ENCODE data around the gene GNPAT. TPM values are rescaled to one million over a fixed set of nuclear protein-coding genes. Genes with fewer than 3 reads are reported as not detected.

Gene GNPAT
- total RNA-seq, 1 experiment from 2014 or later = 42.8 TPM

- no peak for ATAC-seq
- no peak overlapping the region for H3K27ac ChIP-seq (ENCODE audit: low read depth, low read length)
- POLR2A ChIA-PET = no interaction called here
- no peak overlapping the region for H3K4me3 ChIP-seq (replicated peaks in 1 of 2; ENCODE audit: low read depth in 1 of 2, low read length in 2 of 2)
- no TSS peak for BruUV-seq (replicated peaks)
- no peaks in the 10 kb centered on the region for H4K20me1 ChIP-seq (ENCODE audit: insufficient read depth)
- CTCF ChIA-PET = no interaction called here
- H3K79me2 ChIP-seq (ENCODE audit: insufficient read depth, low read length) = no peaks in the 10 kb centered on the region
- peaks cover 0 to 3% of the 10 kb centered on the region in 2 experiments; a peak in 2 of 4 replicates for H3K4me1 ChIP-seq (ENCODE audit: control insufficient read depth in 1 of 2, insufficient read depth in 2 of 2, low read length in 2 of 2)
- no peak overlapping the region for H3K4me2 ChIP-seq (ENCODE audit: low read length)
- H3K9ac ChIP-seq (ENCODE audit: low read length) = no peak overlapping the region
- H3K27me3 ChIP-seq (ENCODE audit: insufficient read depth, low read length) = no peaks in the 10 kb centered on the region
- intact Hi-C loops (cut with micrococcal nuclease) = no loop called here
- H3K9me2 ChIP-seq (ENCODE audit: insufficient read depth) = no peaks in the 10 kb centered on the region
- H3K36me3 ChIP-seq (ENCODE audit: control insufficient read depth in 1 of 2, insufficient read depth in 2 of 2, low read length in 2 of 2) = no peaks in the 10 kb centered on the region
- H3K9me3 ChIP-seq (ENCODE audit: control insufficient read depth in 1 of 2, insufficient read depth in 1 of 2, low read depth in 1 of 2, low read length in 2 of 2) = no peaks in the 10 kb centered on the region
- TF ChIP-seq JUND (IDR thresholded peaks at IDR 0.05) = no peak
- no peak for TF ChIP-seq CEBPB (IDR thresholded peaks at IDR 0.05; ENCODE audit: low read depth)
- TF ChIP-seq EZH2phosphoT487 (IDR thresholded peaks at IDR 0.05; ENCODE audit: borderline replicate concordance) = no peak
- TF ChIP-seq ATF3 (IDR thresholded peaks at IDR 0.05) = no peak
- TF ChIP-seq RAD21 (IDR thresholded peaks at IDR 0.05; ENCODE audit: low read depth) = no peak
- no peak for TF ChIP-seq POLR2A (IDR thresholded peaks at IDR 0.05; ENCODE audit: borderline replicate concordance, extremely low read depth, insufficient read depth, insufficient read length)
- no peak for DNase-seq (ENCODE audit: low read depth, low spot score)
- H2AFZ ChIP-seq (ENCODE audit: low read depth, low read length, poor library complexity, severe bottlenecking) = no peak overlapping the region
- RAD21 ChIA-PET (ENCODE audit: low non-redundant PET in 1 of 2, low total read pairs in 2 of 2, uncharacterized antibody in 2 of 2, unreplicated experiment in 2 of 2) = interaction anchor here in 1 of 2 experiments (0.6 kb wide), 1 partner anchor 32 kb away, joined by 3 read pairs; no protein-coding TSS in a partner anchor
These were observed 71.4 kb downstream of the GNPAT start for GRCh38 chr1:231312432-231312788.

- Histone ChIP-seq H3K9ac (ENCODE audit: low read length) (no peak overlapping the region), H3K9me2 (ENCODE audit: insufficient read depth) (no peaks in the 10 kb centered on the region), H3K4me2 (ENCODE audit: low read length) (no peak overlapping the region), H3K36me3 (ENCODE audit: control insufficient read depth in 1 of 2, insufficient read depth in 2 of 2, low read length in 2 of 2) (no peaks in the 10 kb centered on the region), H3K27ac (ENCODE audit: low read depth, low read length) (no peak overlapping the region), H3K27me3 (ENCODE audit: insufficient read depth, low read length) (no peaks in the 10 kb centered on the region), H3K79me2 (ENCODE audit: insufficient read depth, low read length) (no peaks in the 10 kb centered on the region), H2AFZ (ENCODE audit: low read depth, low read length, poor library complexity, severe bottlenecking) (no peak overlapping the region), H3K4me1 (ENCODE audit: control insufficient read depth in 1 of 2, insufficient read depth in 2 of 2, low read length in 2 of 2) (peaks cover 0 to 3% of the 10 kb centered on the region in 2 experiments; a peak in 2 of 4 replicates), H3K9me3 (ENCODE audit: control insufficient read depth in 1 of 2, insufficient read depth in 1 of 2, low read depth in 1 of 2, low read length in 2 of 2) (no peaks in the 10 kb centered on the region), H3K4me3 (replicated peaks in 1 of 2; ENCODE audit: low read depth in 1 of 2, low read length in 2 of 2) (no peak overlapping the region), H4K20me1 (ENCODE audit: insufficient read depth) (no peaks in the 10 kb centered on the region)
- ATAC-seq = no peak
- RAD21 ChIA-PET (ENCODE audit: low non-redundant PET in 1 of 2, low total read pairs in 2 of 2, uncharacterized antibody in 2 of 2, unreplicated experiment in 2 of 2) = no interaction called here
- POLR2A ChIA-PET = no interaction called here
- no peak for DNase-seq (ENCODE audit: low read depth, low spot score)
- CTCF ChIA-PET = no interaction called here
- TF ChIP-seq CTCF (IDR thresholded peaks at IDR 0.05 in 2 of 3, conservative IDR thresholded peaks at IDR 0.05 in 1 of 3; ENCODE audit: borderline replicate concordance in 1 of 3, insufficient read depth in 1 of 3, low read depth in 2 of 3, low read length in 2 of 3) = no peak
- no peak for TF ChIP-seq SIN3A (IDR thresholded peaks at IDR 0.05; ENCODE audit: low read depth)
- no peak for TF ChIP-seq TCF7L2 (IDR thresholded peaks at IDR 0.05; ENCODE audit: borderline replicate concordance, extremely low read depth, insufficient read depth, insufficient read length)
- no peak for TF ChIP-seq EZH2 (IDR thresholded peaks at IDR 0.05)
- no peak for TF ChIP-seq POLR2A (IDR thresholded peaks at IDR 0.05; ENCODE audit: borderline replicate concordance, extremely low read depth, insufficient read depth, insufficient read length)
- TF ChIP-seq CEBPB (IDR thresholded peaks at IDR 0.05; ENCODE audit: low read depth) = no peak
- TF ChIP-seq ZBTB33 (IDR thresholded peaks at IDR 0.05; ENCODE audit: extremely low read depth, insufficient replicate concordance, low read length) = no peak
- TF ChIP-seq MAX (IDR thresholded peaks at IDR 0.05) = no peak
- TF ChIP-seq YY1 (IDR thresholded peaks at IDR 0.05; ENCODE audit: extremely low read depth, insufficient replicate concordance, low read depth, low read length) = no peak
- TF ChIP-seq ATF3 (IDR thresholded peaks at IDR 0.05) = no peak
- TF ChIP-seq JUND (IDR thresholded peaks at IDR 0.05) = no peak
- no peak for TF ChIP-seq SP1 (IDR thresholded peaks at IDR 0.05; ENCODE audit: low read depth)
- no peak for TF ChIP-seq CBX3 (IDR thresholded peaks at IDR 0.05; ENCODE audit: low read depth)
- intact Hi-C loops (cut with micrococcal nuclease) = no loop called here
- BruUV-seq (replicated peaks) = no TSS peak
These were observed 72.6 kb downstream of the GNPAT start for GRCh38 chr1:231313661-231314060.
